Skeletal muscle satellite cell (primary cell): ENCODE measurements around the gene ZNF621.
"Not testable (repeated sequence)": the region's sequence is repeated elsewhere in the genome, so short reads cannot be mapped to it uniquely, and the experiment has no call there.

Experiments
- H3K27me3 ChIP-seq: 2 replicates; pipeline ENCODE4 v1.7.0; 2013; ENCODE audit warnings: low read length; ENCODE audit not compliant: control insufficient read depth, insufficient read depth
- H3K36me3 ChIP-seq: 2 replicates; pipeline ENCODE4 v1.7.0; 2013; ENCODE audit warnings: mild to moderate bottlenecking, control low read depth, low read length; ENCODE audit not compliant: insufficient read depth
- H3K4me1 ChIP-seq: 2 replicates; pipeline ENCODE4 v1.7.0; 2013; ENCODE audit warnings: low read length; ENCODE audit not compliant: control insufficient read depth, insufficient read depth
- H3K4me2 ChIP-seq: 2 replicates; pipeline ENCODE4 v1.7.0; 2013; ENCODE audit warnings: mild to moderate bottlenecking, low read length
- H3K4me3 ChIP-seq: 2 replicates; pipeline ENCODE4 v1.7.0; 2013; ENCODE audit warnings: low read length
- H3K9ac ChIP-seq: 2 replicates; pipeline ENCODE4 v1.7.0; 2013; ENCODE audit warnings: mild to moderate bottlenecking, low read depth, low read length, moderate library complexity
- H3K9me3 ChIP-seq: replicated peaks from 2 replicates; pipeline ENCODE4 v1.7.0; 2013; ENCODE audit warnings: mild to moderate bottlenecking, control low read depth, low read length

The ZNF621 gene

DNA sequence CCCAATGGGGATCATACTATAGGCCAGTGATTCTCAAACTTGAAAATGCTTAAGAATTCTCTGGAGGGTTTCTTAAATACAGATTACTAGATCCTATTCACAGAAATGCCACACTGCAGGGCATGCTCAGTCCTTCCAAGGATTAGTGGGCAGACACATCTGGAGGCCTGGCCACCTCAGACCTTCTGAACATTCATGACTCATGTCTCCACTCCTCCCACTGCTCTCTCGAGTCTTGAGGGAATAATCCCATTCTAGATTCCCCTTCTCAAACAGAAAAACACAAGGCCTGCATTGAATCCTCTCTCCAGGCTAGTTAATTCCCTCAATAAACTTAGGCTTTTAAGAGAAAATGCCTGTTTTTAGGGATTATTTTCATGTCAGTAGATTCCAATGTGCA is 22.1 kb downstream of the ZNF621 start:
- Histone ChIP-seq H3K27me3 (no peaks in the 10 kb centered on the region), H3K9me3 (no peaks in the 10 kb centered on the region), H3K4me2 (no peak overlapping the region), H3K4me1 (peaks cover 4% of the 10 kb centered on the region), H3K9ac (no peak overlapping the region), H3K36me3 (no peaks in the 10 kb centered on the region), H3K4me3 (no peak overlapping the region)

DNA sequence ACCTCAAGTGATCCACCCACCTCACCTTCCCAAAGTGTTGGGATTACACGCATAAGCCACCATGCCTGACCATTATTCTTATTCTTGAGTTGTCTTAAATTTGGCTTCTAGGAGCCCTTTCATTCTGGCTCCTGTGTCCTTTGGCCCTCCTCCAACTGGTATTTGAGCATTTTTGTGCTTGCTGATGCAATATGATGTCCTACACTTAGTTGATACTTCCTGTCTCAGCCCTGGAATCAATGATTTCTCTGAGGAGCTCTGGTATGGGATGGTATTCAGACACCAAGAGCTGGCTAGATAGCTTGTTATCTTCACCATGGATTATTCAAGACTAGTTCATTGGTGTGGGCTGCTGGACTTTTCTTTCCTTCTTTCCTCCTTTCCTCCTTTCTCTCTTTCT is 25.4 kb downstream of the ZNF621 start:
- peaks cover 4% of the 10 kb centered on the region for H3K4me1 ChIP-seq

DNA sequence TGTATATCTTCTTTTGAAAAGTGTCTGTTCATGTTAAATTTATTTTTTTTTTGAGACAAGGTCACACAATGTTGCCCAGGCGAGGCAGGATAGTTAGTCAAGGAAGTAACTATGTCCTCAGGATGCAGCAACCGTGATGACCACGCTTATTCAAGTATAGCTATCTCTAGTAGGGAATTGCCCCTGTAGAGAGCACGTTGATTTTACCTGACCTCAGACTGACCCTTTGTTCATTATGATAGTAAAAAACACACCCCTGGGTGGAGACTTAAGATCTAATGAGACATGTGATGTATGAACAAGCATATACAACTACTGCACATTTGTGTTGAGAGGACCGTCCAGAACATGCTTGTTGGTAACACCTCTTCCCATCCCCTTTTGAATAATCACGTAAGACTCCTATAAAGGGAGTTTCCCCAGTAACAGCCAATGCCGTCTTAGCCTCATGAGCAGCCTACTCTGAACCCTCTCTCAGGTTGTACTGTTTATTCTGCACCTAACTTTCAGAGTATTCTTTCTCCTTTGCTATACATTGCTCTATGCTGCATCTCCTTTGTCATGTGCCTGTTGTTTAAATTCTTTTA is 32.9 kb downstream of the ZNF621 start:
- Histone ChIP-seq H3K4me2 (no peak overlapping the region), H3K9ac (no peak overlapping the region), H3K9me3 (no peaks in the 10 kb centered on the region), H3K4me3 (no peak overlapping the region), H3K27me3 (no peaks in the 10 kb centered on the region), H3K36me3 (no peaks in the 10 kb centered on the region), H3K4me1 (no peaks in the 10 kb centered on the region)

More for the DNA sequence above, 25.4 kb downstream of the ZNF621 start:
- Histone ChIP-seq H3K9ac (no peak overlapping the region), H3K36me3 (no peaks in the 10 kb centered on the region), H3K27me3 (no peaks in the 10 kb centered on the region), H3K4me3 (no peak overlapping the region), H3K9me3 (no peaks in the 10 kb centered on the region), H3K4me2 (no peak overlapping the region)

DNA sequence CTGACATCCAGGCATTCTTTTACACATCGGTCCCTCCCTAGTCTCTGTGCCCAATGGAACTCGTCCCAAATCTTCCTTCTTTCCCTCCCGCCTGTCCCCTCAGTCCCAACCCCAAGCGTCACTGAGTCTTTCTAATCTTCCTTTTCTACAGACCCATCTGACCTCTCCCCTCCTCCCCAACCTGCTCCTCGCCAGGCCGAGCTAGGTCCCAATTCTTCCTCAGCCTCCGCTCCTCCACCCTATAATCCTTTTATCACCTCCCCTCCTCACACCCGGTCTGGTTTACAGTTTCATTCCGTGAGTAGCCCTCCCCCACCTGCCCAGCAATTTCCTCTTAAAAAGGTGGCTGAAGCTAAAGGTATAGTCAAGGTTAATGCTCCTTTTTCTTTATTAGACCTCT is 37.7 kb downstream of the ZNF621 start:
- H3K9me3 ChIP-seq, H3K4me1 ChIP-seq, H3K27me3 ChIP-seq, H3K36me3 ChIP-seq, H3K4me2 ChIP-seq, H3K9ac ChIP-seq, H3K4me3 ChIP-seq: not testable (repeated sequence)

DNA sequence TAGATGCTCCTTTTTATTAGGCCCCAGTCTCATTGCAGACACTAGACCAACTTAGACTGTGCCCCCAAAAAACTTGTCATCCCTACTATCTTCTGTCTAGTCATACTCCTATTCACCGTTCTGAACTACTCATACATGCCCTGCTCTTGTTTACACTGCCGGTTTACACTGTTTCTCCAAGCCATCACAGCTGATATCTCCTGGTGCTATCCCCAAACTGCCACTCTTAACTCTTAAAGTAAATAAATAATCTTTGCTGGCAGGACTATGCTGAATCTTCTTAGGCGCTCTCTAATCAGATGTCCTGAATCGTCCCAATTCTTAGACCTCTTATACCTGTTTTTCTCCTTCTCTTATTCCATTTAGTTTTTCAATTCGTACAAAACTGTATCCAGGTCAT is 40.9 kb downstream of the ZNF621 start:
- not testable (repeated sequence) for H3K4me3 ChIP-seq, H3K9ac ChIP-seq, H3K27me3 ChIP-seq, H3K9me3 ChIP-seq, H3K4me2 ChIP-seq, H3K36me3 ChIP-seq, H3K4me1 ChIP-seq

DNA sequence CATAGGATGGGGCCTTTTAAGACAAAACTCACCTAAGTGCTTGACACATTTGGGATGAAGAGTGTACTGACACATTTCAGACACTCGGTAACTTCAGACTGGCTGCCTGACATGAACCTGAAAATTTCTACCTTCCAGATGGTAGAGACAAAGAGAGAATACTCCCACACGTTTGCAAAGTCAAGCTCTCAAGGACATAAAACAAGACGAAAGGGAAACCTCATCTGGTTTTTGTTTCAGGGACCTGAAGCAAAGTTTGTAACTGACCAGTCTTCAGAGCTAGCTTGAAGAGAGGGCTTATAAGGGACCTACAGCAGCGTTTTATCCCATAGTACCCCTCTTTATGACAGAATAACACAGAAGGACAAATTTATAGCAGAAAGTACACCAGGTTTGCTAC is 41.9 kb downstream of the ZNF621 start:
- no peak overlapping the region for H3K9ac ChIP-seq
- no peaks in the 10 kb centered on the region for H3K9me3 ChIP-seq
- H3K27me3 ChIP-seq: no peaks in the 10 kb centered on the region
- H3K4me3 ChIP-seq: no peak overlapping the region
- H3K4me2 ChIP-seq: no peak overlapping the region
- no peaks in the 10 kb centered on the region for H3K36me3 ChIP-seq
- no peaks in the 10 kb centered on the region for H3K4me1 ChIP-seq

DNA sequence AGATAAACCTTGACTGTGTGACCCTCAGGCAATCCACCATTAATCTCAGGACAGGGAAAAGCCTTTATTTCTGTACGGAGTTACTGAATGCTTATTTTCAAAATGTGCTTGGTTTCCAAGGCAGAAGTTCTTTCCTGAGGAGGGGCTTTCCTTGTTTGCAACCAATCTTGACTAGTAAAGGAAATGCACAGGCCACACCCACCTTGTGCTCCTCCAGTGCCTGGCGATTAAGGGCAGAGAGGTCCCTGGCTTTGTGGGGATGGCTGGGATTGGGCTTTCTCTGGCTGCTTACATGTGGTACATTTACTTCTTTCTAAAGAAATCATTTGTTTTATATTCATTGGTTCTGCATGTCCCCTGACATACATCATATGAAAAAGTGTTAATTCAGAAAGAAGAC is 47.8 kb downstream of the ZNF621 start:
- H3K36me3 ChIP-seq: no peaks in the 10 kb centered on the region
- no peaks in the 10 kb centered on the region for H3K9me3 ChIP-seq
- H3K27me3 ChIP-seq: peaks cover 10% of the 10 kb centered on the region
- H3K4me3 ChIP-seq: no peak overlapping the region
- no peaks in the 10 kb centered on the region for H3K4me1 ChIP-seq
- H3K4me2 ChIP-seq: no peak overlapping the region
- no peak overlapping the region for H3K9ac ChIP-seq

DNA sequence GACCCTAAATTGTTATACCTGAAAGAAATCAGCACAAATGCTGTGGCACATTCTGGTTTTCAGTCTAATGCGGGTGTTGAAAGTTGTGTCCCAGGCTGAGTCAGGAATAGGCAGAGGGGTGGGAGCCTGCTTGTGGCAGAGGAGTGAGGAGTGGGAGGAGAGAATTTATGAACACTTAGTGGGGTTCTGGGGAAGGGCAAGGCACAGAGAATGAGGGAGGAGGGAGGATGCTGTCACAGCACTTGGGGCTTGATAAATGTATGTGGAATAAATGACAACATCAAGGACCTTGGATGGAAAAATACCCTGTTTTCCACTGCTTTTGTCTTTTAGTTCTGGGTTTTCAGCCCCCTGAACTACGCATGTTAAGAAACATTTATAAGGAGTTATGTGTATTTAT is 49.3 kb downstream of the ZNF621 start:
- H3K9ac ChIP-seq: no peak overlapping the region
- H3K36me3 ChIP-seq: no peaks in the 10 kb centered on the region
- peaks cover 10% of the 10 kb centered on the region for H3K27me3 ChIP-seq
- no peak overlapping the region for H3K4me2 ChIP-seq
- H3K9me3 ChIP-seq: no peaks in the 10 kb centered on the region
- H3K4me1 ChIP-seq: no peaks in the 10 kb centered on the region
- no peak overlapping the region for H3K4me3 ChIP-seq

DNA sequence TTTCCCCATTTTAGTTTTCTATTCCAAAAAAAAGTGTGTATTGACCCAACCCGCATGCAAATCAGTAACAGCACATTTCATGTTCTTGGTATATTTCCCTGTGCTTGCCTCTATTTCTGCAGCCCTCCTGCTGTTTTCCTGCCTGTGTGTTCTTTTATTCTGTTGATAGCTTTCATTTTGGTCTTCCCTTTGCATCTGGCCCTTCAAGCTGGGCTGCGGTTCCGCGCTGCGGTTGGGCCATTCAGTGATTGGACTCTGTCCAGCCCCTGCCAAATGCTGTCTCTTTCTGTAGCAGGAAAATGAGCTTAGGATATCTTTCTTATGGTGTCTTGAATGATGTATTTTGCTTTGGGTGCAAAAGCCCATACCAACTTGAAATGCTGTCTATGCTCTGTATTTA is 49.9 kb downstream of the ZNF621 start:
- Histone ChIP-seq H3K36me3 (no peaks in the 10 kb centered on the region), H3K4me3 (no peak overlapping the region), H3K9ac (no peak overlapping the region), H3K4me2 (no peak overlapping the region), H3K9me3 (no peaks in the 10 kb centered on the region), H3K27me3 (peaks cover 10% of the 10 kb centered on the region), H3K4me1 (no peaks in the 10 kb centered on the region)

DNA sequence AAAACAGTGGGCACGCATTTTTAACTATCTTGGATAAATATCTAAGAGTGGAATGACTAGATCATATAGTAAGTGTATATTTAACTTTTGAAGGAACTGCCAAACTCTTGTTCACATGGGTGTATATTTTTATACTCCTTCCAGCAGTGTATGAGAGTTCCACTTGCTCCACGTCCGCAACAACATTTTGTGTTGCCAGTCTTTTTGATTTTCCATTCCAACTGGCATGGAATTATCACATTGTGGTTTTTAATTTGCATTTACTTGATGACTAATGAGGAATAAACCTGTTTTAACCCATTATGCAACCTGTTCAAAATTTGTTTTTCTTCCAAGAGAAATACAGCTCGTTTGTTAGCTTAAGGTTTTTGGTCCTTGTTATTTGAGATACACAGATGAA is 51.6 kb downstream of the ZNF621 start:
- Histone ChIP-seq H3K4me2 (no peak overlapping the region), H3K36me3 (no peaks in the 10 kb centered on the region), H3K4me1 (no peaks in the 10 kb centered on the region), H3K4me3 (no peak overlapping the region), H3K9ac (no peak overlapping the region), H3K27me3 (peaks cover 10% of the 10 kb centered on the region), H3K9me3 (no peaks in the 10 kb centered on the region)

DNA sequence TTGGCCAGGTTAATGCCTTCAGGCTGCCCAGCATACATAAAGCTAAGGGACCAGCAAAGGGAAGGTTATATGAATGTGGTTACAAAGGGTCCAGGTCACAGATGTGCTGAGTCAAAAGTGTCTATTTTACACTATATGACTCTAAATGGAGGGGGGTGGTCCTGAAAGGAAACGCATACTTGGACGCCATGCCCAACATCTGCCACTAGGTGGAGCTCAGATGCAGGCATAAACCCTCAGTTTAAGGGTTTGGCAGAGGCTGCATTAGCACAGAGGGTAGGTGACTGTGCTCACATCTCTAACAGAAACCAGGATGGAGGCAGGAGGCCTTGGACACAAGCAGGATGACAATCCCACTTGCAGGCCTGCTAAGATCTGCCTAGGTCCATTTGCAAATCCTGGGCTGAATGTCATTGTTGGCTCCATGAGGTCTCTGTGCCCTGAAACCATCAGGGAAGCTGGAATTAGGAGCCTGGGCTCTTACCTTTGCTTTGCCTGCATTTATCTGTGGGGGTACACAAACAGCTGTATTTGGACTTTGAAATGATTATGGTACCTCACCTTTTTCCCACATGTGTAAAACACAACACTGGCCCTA is 55.8 kb downstream of the ZNF621 start:
- no peaks in the 10 kb centered on the region for H3K36me3 ChIP-seq
- no peak overlapping the region for H3K9ac ChIP-seq
- H3K4me1 ChIP-seq: no peaks in the 10 kb centered on the region
- H3K27me3 ChIP-seq: peaks cover 10% of the 10 kb centered on the region
- H3K4me2 ChIP-seq: no peak overlapping the region
- H3K9me3 ChIP-seq: no peaks in the 10 kb centered on the region
- no peak overlapping the region for H3K4me3 ChIP-seq

DNA sequence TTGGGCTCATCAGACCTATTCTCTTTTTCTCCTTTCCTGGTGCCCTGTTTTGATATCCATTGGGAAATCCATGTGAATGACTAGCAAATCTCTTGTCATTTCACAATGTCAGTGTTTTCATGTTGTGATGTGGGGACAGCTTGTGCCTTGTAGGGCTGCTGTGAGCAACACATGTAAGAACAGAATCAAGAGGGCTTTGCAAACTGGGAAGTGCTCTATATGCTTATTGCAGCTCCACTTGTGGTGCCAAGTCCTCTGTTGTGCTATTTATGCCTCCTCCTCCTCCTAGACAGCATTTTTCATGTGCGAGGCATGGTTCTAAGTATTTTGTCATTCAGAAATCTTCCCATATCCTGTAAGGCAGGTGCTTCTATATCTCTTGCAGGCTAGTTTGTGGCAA is 56.4 kb downstream of the ZNF621 start:
- no peak overlapping the region for H3K4me2 ChIP-seq
- no peak overlapping the region for H3K9ac ChIP-seq
- H3K36me3 ChIP-seq: no peaks in the 10 kb centered on the region
- no peaks in the 10 kb centered on the region for H3K9me3 ChIP-seq
- H3K27me3 ChIP-seq: peaks cover 8% of the 10 kb centered on the region
- no peak overlapping the region for H3K4me3 ChIP-seq
- no peaks in the 10 kb centered on the region for H3K4me1 ChIP-seq
